Measurements from ENCODE around the gene FHOD3. TPM values are rescaled to one million over a fixed set of nuclear protein-coding genes. Genes with fewer than 3 reads are reported as not detected.

FHOD3 gene
- total and polyA plus RNA-seq, 11 donors, result 109 to 532 (median 262) TPM

DNA sequence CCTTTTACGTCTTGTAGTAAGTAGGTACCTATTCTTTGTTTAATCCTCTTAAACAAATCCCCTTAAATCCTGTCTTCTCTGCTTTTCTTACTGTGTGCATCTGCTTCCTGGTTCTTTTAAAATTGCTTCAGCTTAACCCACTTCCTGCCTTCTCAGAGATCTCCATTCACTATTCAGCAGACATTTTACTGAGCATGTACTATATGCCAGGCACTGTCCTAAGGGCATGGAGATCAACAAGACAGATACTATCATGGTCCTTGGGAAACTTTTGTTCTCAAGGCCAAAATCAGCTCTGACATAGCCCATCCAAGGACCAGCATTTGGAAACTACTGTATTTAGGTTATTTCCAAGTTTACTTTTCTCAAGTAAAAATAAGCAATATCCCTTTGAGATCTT lies 303.8 kb downstream of the FHOD3 start:
- no peak overlapping the region for H3K27ac ChIP-seq
- TF ChIP-seq, protein P1, sequence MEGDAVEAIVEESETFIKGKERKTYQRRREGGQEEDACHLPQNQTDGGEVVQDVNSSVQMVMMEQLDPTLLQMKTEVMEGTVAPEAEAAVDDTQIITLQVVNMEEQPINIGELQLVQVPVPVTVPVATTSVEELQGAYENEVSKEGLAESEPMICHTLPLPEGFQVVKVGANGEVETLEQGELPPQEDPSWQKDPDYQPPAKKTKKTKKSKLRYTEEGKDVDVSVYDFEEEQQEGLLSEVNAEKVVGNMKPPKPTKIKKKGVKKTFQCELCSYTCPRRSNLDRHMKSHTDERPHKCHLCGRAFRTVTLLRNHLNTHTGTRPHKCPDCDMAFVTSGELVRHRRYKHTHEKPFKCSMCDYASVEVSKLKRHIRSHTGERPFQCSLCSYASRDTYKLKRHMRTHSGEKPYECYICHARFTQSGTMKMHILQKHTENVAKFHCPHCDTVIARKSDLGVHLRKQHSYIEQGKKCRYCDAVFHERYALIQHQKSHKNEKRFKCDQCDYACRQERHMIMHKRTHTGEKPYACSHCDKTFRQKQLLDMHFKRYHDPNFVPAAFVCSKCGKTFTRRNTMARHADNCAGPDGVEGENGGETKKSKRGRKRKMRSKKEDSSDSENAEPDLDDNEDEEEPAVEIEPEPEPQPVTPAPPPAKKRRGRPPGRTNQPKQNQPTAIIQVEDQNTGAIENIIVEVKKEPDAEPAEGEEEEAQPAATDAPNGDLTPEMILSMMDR (IDR thresholded peaks at IDR 0.05), result no peak
- no peak for TF ChIP-seq POLR2A (IDR thresholded peaks at IDR 0.05)
- intact Hi-C loops (cut with DNase I), result loop anchor here in 1 of 10 donors (5.0 kb wide), 1 partner anchor 51 kb away; no protein-coding TSS in a partner anchor

DNA sequence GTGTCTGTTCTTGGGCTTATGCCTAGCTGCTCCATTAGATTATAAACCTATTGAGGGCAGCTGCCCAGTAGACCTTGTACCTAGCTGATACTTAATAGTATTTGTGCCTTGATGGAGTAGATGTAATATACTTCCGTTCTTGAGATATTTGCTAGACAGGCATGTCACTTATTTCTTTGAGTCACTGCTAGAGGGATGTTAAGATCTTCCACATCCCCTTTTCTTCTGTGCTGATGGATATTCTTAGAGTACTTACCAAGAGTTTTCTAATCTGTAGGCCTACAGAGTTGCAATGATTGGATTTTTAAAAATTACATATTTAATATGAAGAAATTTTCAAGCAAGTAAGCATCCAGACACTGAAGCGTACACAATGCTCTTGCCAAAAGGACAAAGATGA lies 304.6 kb downstream of the FHOD3 start:
- DNase-seq (no peak), ATAC-seq (no peak)
- TF ChIP-seq, protein P1 (IDR thresholded peaks at IDR 0.05), result no peak
- H3K27me3 ChIP-seq, result no peaks in the 10 kb centered on the region
- H3K9me3 ChIP-seq, result no peaks in the 10 kb centered on the region
- WGBS, 4 donors, result 93 to 96% (median 94%) methylated on average over 2 of the region's 2 CpGs
- intact Hi-C loops (cut with DNase I), result loop anchor here in 1 of 10 donors (5.0 kb wide), 1 partner anchor 50 kb away; no protein-coding TSS in a partner anchor
- no peak overlapping the region for H3K4me3 ChIP-seq
- H3K27ac ChIP-seq, result no peak overlapping the region
- H3K36me3 ChIP-seq, result peaks cover 0 to 8% (median 0%) of the 10 kb centered on the region in 9 donors
- peaks cover 0 to 14% (median 0%) of the 10 kb centered on the region in 12 donors for H3K4me1 ChIP-seq

More for the DNA sequence above, 303.8 kb downstream of the FHOD3 start:
- WGBS, 4 donors, result 55 to 88% (median 82%) methylated on average over 1 of the region's 1 CpG
- Histone ChIP-seq H3K36me3 (peaks cover 0 to 8% (median 0%) of the 10 kb centered on the region in 9 donors), H3K27me3 (no peaks in the 10 kb centered on the region), H3K4me1 (peaks cover 0 to 14% (median 0%) of the 10 kb centered on the region in 12 donors), H3K4me3 (no peak overlapping the region), H3K9me3 (no peaks in the 10 kb centered on the region)
- no peak for ATAC-seq
- DNase-seq, result no peak

DNA sequence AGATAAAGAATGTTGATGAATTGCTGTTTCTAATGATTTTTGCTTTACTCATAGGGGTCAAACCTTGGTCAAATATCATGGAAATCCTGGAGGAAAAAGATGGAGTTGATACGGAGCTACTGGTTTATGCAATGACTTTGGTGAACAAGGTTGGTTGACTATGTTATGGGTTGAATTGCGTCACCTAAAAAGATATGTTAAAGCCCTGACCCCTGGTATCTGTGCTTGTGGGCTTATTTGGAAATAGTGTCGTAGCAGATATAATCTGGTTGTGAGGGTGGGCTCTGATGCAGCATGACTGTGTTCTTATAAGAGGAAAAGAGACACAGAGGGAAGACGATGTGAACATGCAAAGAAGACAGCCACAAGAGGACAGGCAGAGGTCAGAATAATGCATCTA lies 305.1 kb downstream of the FHOD3 start:
- Histone ChIP-seq H3K36me3 (peaks cover 0 to 8% (median 0%) of the 10 kb centered on the region in 9 donors), H3K4me1 (peaks cover 0 to 14% (median 0%) of the 10 kb centered on the region in 12 donors), H3K27ac (no peak overlapping the region), H3K9me3 (no peaks in the 10 kb centered on the region), H3K4me3 (no peak overlapping the region), H3K27me3 (no peaks in the 10 kb centered on the region)
- intact Hi-C loops (cut with DNase I), result loop anchor here in 1 of 10 donors (5.0 kb wide), 1 partner anchor 50 kb away; no protein-coding TSS in a partner anchor
- DNase-seq (no peak), ATAC-seq (no peak)
- TF ChIP-seq, protein P1 (IDR thresholded peaks at IDR 0.05), result no peak
- no peak for TF ChIP-seq POLR2A (IDR thresholded peaks at IDR 0.05)
- 53 to 72% (median 65%) methylated on average over 4 of the region's 4 CpGs for WGBS, 4 donors

DNA sequence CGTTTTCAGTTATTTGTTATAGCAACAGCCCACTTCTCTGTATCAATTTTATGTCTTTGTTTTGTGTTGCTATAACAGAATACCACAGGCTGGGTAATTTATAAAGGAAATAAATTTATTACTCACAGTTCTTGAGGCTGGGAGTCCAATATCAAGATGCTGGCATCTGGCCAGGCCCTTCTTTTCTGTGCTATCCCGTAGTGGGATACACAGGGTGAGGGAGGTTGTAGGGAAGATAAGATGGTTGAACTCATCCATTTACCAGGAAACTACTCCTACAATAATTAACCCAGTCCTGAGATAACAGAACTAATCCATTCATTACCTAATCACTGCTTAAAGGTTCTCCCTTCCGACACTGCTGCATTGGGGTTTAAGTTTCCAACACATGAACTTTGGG lies 310.6 kb downstream of the FHOD3 start:
- H3K4me3 ChIP-seq, result no peak overlapping the region
- TF ChIP-seq, protein P1 (IDR thresholded peaks at IDR 0.05), result no peak
- TF ChIP-seq POLR2A (IDR thresholded peaks at IDR 0.05), result no peak
- WGBS, 4 donors, result 52 to 58% (median 55%) methylated on average over 3 of the region's 3 CpGs
- DNase-seq (no peak), ATAC-seq (no peak)
- no peaks in the 10 kb centered on the region for H3K27me3 ChIP-seq
- intact Hi-C loops (cut with DNase I), result no loop called here
- no peaks in the 10 kb centered on the region for H3K9me3 ChIP-seq
- H3K36me3 ChIP-seq, result peaks cover 0 to 15% (median 0%) of the 10 kb centered on the region in 9 donors
- H3K4me1 ChIP-seq, result peaks cover 0 to 27% (median 0%) of the 10 kb centered on the region in 12 donors
- no peak overlapping the region for H3K27ac ChIP-seq
